Activated CD4-positive, alpha-beta T cell treated with anti-CD3 and anti-CD28 coated beads, Interleukin-2, Interleukin-4, amounts not matched to agents 100 ng/mL and 50 ng/mL, durations not matched to agents 16 hours and 8 hours (primary cell): Measurements from ENCODE around the gene CLBA1.
A peak's percentile ranks its signal among the peaks of the same experiment; 100 is the strongest.

ENCODE experiments used
- DNase-seq: peaks from one replicate; pipeline ENCODE4 v3.0.0-alpha.2; 2020; ENCODE audit warnings: low spot score

The CLBA1 gene

DNA sequence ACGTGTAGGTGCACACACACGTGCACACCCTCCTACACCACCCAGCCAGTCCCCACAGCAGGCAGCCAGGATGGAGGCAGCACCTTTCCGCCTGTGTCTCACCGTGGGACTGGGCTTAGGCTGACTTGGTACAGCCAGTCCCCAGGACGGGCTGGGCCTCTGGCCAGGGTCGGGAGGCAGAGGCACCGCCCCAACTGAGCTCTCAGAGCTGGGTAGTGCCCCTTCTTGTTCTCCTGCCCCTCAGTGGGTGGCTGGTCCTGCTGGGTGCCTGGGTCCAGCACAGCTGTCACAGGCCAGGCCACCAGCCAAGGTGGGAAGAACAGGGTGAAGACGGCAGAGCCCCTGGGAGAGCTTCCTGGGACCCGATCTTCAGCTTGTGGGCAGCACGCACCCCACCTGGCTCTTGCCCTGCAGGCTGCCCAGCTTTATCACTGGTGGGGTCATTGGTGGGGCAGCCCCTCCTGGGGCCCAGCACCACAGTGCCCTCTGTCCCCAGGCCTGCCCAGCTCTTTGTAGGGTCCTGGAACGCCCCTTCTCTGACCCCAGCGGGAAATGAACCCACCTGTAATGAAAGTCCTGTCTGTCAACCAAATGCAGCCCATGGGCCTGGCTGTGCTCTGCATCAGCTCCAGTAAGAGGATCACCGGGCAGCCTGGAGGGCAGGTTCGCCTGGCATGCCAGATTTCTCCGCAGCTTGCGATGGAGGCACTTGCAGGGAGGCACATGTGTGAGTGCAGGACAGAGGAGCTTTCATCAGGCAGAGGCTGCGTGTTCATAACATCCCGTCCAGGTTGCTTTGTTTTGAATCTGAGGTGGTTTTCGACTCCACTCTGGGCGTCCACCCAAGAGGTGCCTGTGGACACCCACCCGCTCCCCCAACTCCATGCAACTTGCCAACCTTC, 20.6 kb downstream of the CLBA1 start:
- no peak for DNase-seq

DNA sequence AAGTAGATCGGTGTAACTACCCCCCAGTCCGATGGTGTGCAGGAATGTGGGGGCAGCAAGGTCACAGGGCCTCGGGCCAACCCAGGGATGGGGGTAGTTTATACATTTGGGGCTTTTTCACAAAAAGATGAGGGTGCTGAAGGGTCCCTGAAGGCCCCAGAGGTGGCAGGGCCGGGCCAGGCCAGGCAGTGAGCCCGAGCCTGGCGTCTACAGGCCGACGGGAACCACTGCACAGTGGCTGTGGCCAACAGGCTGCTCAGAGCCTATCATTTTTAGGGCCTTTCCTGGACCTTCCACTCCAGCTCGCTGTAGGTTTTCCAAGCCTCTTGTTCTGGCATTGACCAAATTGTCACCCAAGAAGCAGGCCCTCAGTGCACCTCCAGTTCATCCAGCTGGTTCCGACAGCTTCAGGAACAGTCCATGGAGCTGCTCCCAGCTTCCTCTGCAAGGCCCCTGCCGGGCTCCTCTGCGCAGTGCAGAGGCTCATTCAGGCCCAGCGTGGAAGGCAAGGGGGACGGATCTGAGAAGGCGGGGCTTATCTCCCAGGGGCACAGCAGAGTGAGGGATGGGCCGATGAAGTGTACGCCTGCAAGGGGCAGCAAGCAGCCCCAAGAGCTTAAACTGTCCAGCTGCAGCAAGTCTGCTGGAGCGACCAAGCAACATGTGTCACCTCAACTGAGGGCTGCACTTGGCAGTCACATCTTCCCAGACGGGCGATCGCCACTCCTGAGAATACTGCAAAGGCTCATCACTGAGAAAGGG, 21.4 kb downstream of the CLBA1 start:
- no peak for DNase-seq

DNA sequence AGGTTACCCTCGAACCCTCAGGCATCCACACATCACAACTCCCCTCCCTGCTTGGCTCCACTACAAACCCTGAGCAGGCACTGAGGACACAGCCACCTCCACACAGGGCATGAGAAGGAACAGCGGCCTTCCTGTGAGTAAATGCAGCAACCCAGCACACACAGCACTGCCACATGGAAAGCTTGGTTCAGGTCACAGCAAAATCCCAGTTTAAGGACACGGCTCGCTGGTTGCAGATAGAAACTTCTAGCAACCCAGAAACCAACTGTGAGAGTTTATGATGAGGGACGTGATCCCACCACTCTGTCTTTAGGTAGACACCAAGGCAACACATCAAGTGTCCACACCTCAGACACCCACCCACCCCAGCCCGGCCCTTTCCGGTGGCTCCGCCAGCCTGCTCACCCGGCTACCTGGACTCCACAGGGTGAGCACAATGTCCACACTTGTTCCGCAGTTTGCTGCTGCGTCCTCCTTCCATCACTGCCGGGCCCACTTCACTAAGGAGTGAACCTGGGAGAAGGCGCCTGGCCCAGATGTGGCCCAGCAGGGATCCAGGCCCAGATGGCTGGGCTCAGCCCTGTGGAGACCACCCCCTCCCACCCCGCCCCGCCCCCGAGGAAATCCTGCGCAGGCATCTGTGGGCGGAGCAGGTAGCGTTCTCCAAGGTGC, 22.1 kb downstream of the CLBA1 start:
- DNase-seq: no peak

DNA sequence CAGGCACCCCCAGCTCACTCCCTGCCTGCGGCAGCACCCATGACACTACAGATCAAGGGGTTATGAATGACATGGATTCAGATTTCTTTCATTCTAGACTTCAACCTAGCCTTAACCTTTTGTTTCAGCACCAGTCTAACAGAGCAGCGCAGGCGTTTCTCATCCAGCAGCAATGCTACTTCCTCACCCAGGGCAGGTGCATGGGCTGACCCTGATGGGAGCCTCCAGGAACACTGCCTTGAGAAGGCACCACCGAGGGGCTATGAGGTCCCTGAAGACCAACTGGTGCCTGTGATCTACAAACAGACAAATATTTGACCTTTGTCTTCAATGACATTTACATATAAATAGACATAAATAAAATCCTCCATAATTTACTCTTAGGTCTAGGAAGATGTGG, 24.5 kb downstream of the CLBA1 start:
- no peak for DNase-seq

DNA sequence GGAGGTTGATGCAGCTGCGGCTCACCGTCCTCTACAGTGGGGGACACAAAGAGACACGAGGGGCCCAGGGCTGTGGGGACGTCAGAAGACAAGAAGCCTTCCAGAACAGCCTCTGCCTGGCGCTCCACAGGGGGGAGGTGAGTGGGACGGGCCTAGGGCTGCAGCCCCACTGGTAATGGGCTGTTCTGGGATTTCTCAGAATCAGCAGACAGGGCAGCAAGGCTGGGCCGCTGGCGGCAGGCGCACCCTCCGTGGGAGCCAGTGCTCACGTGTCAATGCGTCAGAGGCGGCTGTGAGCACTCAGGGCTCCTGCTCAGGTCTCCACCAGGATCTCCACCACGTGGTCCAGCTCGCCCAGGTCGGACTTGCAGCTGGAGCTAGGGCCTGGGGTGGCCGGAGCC, 25.3 kb downstream of the CLBA1 start:
- no peak for DNase-seq

DNA sequence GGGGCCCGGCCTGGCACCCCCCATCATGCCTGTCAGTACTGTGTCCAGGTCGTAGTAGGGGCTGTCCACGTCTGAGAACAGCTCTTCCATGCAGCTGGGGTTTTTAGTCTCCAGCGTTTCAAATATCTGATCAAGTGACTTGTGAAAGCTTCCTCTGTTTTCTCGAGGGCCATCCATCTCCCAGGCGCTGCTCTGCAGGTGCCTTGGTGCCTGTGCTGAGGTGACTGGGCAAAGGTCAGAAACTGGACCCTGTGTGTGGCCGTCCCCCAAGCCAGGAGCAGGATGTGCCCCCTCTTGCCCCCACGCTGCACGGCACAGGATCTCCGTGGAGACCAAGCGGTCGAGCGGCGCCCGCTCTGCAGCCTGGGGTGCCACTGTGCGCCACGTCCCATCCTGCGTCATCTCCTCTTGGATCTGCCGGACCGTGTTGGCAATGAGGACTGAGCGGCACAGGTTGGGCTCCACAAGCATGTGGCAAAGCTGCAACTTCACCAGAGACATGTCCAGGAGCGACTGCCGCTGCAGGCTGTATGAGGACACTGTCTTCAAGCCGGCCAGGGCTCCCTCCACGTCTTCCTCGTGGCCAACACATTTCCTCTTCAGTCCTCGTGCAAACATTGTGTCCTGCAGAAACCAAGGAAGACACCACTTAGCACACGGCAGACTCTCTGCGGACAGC, 25.9 kb downstream of the CLBA1 start:
- no peak for DNase-seq

DNA sequence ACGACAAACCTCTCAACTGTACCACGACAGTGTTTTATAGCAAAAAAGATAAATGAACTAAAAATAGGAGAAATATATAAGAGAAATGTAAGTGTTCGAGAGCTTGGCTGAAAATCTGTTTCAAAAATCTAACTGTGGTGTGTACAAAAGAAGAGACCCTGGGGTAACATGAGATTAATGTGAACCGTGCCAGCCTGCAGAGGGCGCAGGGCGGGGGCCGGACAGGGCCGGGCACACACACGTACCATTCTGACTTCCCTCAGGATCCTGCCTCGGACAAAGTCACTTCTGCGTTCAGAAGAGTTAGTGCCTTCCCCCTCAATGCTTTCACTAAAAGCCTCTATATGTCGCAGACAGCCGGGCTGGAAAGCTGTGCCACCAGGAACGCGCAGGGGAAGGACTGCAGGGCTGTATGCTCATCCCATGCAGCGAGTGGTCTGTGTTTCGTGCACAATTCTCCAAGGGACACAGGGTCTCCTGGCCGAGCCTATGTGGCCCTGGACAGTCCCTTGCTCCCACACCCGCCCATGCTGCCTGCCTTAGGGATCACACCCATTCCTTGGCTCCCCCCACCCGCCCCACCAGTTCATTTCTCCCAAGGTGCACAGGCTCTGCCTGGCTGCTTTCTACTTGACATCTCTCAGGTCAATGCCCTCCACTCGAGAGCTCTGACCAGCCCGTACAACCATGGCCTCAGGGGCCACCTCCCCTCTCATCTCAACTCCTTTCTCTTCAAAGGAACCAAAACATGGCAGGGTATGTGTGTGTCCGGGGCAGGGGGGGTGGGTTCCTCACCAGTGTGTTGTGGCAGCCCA, 26.8 kb downstream of the CLBA1 start:
- DNase-seq: no peak

DNA sequence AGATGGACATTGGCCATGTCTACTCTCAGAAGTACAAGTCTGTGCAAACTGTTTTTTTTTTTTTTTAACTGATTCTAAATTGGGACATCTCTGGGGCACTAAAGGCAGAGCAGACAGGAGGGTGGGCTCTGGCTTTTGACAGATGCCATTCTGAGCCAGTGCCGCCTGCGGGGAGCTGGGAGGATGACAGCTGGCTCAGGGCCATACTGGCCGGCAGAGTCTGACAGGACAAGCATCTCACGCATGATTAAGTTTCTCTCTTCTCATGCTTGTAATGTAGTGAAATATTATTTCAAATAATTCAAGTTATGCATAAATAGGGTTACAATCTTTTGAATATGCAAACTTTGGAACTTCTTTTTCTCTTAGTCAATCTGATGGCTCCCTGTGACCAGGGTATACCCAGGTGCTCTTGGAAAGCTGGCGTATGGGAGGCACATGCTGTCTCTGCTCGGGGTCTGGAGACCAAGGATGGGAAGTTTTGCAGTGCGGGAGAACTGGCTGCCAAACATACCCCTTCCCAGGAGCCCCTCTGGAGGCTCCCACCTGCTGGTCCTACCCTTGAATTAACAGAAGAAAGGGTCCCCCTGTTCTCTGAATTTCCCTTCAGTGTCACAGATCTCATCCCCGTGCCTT, 27.7 kb downstream of the CLBA1 start:
- no peak for DNase-seq

DNA sequence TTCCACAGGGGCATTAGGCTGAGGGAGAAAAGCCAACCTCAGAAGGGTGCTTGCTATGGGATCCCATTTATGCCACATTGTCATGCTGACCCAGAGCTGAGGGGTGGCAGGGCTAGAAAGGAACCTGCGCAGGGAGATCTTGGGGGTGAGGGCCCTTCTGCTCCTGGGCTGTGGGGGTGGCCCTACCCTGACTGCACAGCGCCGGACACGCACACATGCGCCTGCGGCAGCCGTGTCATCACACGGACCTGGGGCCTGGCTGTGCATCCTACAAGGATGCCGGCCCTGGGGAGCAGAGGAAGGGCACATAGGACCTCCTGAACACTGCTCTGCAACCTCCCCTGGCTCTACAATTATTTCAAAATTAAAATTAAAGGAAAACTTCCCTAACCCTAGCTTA, 28.4 kb downstream of the CLBA1 start:
- no peak for DNase-seq

DNA sequence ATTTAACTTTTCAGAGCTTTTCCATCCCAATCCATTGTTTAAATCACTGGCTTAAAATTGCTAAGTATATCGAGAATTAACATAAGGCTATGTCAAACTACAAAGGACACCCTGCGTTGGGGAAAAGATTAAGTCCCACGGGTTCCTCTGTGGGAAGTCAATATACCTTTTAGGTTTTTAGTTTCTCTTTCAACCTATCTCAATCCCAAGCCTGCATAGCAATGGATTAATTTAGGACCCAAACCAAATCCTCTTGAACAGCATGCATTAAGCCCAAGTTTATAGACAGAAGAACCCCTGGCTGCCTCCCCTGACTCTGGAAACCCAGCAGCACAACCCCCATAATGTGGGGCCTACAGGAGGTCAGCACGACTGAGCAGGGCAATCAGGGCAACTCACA, 29.0 kb downstream of the CLBA1 start:
- no peak for DNase-seq

DNA sequence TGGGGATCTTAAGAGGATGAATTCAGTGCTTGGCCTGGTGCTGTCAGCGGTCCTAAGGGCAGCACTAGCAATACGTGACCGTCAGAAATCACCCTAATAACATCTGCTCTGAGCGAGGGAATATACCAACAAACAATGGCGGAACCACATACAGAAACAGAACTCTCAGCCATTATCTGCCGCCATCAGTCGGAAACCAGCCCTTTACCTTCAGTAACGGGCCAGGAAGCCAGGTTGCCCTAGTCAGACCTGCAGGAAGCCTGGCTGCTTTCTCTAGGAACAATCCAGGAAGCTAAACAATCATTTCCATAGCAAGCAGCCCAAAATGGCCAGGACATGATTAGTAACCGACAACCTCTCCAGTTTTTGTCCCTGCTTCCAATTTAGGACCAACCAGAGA, 29.7 kb downstream of the CLBA1 start:
- no peak for DNase-seq

DNA sequence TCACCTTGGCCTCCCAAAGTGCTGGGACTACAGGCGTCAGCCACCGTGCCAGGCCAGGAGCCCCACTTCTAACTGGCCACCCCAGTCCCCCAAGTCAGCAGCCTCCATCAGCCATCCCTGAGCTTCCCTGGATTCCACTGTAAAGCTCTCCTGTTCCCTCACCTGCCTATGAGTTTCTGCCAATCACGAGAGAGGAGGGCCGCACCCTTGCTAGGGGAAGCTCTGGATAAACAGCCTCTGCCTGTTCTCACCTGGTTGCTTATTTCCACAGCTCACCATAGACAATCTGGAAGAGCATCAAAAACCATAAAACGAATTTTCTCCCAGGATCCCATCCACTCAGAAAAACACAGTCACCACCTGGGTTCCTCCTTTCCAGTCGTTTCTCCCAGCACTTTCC, 30.3 kb downstream of the CLBA1 start:
- no peak for DNase-seq

DNA sequence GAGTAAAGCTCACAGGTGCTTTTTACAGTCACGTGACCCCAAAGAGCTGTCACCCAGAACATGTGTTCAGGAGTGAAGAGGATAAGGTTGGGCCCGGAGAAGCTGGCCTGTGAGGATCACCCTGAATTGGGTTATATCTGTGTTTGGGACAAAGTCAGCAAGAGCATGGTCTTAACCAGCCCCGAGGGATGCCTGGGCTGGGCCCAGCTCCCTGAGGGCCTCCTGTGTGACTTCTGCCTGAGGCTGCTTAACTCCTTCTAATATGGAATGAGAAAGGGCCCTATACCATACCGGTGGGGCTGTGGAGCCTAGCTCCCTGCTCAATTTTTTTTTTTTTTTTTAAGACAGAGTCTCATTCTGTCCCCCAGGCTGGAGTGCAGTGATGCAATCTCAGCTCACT, 32.8 kb downstream of the CLBA1 start:
- DNase-seq: no peak

DNA sequence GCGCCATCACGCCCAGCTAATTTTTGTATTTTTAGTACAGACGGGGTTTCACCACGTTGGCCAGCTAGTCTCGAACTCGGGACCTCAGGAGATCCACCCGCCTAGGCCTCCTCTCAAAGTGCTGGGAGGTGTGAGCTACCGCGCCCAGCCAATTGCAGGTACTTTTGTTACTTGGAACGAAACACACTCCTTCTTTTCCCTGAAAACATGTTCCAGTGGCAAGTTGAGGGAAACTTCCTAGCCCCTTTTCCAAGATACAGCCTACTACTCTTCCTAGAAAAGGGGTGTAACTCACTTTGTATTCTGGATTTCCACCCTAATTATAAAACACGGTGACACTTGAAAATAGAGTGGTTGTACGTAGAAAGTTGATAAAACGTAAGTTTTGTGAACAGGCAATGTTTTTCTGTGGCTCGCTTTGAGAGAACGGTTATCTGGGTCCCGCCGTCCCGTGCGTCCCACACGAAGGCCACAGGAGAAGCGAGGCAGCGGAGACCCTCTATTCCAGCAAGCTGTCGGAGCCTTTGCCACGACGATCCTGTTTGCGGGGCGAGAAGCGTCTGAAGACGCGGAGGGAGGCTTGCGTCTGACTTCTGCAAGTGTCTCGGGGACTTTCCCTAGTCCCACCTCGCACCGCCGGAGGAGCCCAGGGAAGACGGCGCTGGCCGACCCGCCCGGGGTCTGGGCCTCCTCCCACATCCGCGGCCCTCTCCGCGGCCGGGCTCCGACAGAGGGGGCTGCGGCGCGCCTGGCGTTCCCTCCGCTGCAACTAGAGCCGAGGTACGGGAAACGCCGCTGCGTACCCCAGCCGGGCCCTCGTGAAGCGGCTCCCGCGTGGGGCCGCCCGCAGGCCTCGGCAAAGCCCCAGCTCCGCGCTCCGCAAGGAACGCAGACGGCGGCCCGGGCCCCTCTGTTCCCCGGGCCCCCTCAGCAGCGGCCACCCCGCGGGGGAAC, 34.5 kb downstream of the CLBA1 start:
- DNase-seq: peak; percentile 45

DNA sequence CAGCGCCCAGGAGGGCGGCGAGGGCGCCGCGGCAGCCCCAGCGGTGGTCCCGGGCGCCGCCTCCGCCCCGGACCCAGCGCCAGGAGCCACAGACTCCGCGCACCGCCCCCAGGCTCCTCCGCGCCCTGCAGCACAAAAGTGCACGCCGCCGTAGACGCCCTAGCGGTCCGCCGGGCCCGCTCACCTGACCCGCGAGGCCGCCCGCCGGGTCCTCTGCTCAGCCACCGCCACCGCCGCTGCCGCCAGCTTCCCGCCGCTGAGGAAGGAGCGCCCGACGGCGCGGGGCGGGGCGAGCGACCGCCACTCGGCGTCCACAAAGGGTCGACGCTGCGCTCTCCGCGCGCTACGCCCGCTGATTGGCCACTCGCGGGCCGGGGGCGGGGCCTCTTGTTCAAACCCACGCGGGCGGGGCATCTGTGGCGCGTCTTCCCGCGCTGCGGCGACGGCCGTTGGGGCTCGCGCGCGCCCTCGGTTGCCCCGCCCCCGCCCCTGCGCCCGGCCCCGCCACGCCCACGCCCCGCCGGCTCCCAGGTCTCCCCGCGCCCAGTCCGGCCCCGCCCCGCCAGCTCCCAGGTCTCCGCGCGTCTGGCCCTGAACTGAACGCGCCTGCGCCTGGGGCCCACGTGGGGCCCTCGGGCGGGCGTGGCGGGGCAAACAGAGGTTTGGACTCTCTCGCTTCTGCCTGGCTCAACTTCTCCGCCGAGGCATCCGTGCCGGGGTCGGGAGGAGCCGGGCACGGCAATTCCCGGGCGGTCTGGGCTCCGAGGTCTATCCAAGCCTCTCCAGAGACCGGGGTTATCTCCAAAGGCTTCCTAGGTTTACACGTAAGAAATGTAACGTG, 35.4 kb downstream of the CLBA1 start, which contains the start of gene CDCA4:
Gene CDCA4 (minus strand): TSS at position 269 of the 841 bp plus-strand sequence. CDS start 9,154 bp downstream, outside the sequence.
- peak; percentile 98 for DNase-seq

DNA sequence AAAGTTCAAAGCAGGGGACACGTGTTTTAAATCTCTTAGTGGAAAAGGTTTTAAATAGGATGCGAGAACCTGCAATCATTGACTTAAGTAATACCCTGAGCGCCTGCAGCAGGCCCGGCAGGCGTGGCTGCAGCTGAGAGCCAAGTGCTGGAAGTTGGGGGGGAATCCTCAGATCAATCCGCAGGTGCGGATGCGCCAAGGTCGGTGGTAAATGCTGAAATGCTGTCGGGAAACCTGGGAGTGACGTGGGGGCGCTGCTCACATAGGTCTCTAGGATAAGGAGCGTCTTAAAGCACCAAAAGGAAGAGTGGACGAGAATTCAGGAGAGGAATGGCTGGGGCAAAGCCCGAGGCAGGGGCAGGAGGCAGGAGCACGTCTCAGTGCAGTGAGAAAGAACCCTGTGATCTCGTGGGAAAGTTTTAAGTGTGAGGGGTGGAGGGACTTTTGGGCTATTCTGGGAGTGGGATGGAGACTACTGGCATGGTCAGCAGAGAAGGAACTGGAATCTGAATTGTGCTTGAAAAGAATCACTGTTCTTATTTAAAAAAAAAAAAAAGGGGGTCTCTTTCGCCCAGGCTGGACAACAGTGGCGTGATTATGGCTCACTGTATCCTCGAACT, 36.2 kb downstream of the CLBA1 start:
- DNase-seq: peak; percentile 38

DNA sequence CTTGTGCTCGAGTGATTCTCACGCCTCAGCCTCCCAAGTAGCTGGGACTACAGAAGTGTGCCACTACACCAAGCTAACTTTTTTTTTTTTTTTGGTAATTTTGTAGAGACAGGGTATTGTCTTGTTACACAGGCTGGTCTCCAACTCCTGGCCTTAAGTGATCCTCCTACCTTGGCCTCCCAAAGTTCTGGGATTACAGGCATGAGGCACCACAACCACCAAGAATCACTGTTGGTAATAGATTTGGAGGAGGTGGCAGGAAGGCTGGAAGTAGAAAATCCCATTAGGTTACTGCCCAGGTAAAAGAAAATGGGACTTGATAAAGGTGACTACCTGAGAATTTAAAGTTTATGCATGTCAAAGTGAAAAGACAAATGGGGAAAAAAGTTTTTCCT, 36.7 kb downstream of the CLBA1 start:
- no peak for DNase-seq

DNA sequence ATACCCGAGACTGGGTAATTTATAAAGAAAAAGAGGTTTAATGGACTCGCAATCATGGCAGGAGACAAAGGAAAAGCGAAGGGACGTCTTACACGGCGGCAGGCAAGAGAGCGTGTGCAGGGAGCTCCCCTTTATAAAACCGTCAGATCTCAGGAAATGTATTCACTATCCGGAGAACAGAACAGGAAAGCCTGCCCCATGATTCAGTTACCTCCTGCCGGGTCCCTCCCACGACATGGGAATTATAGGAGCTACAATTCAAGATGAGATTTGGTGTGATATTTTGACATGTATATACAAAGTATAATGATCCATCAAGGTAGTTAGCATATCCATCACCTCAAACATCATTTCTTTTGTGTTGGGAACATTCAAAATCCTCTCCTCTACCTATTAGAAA, 37.6 kb downstream of the CLBA1 start:
- no peak for DNase-seq
